Lower leg skin (tissue), 4 donors: ENCODE results near the gene LIMK2. TPM values are rescaled to one million over a fixed set of nuclear protein-coding genes. Genes with fewer than 3 reads are reported as not detected.

Source experiments
- DNase-seq, 2 donors: peaks; one replicate each; pipeline ENCODE4 v3.0.0-alpha.2; 2019; ENCODE audit warnings: low spot score in 2 of 2
- H3K4me3 ChIP-seq: fragments of 200-600 bp; sonication (generic); 2 replicates; pipeline ENCODE4 v1.5.1; 2017; ENCODE audit warnings: mild to moderate bottlenecking, low read depth; ENCODE audit not compliant: poor library complexity, severe bottlenecking
- CTCF ChIP-seq, 3 donors: fragments of 450-650 bp; IDR thresholded peaks; one replicate each; pipeline ENCODE4 v1.5.1; 2016; ENCODE audit warnings: antibody characterized with exemption in 3 of 3, mild to moderate bottlenecking in 3 of 3, moderate library complexity in 2 of 3
- POLR2A ChIP-seq, 2 donors: fragments of 450-650 bp; IDR thresholded peaks; one replicate each; pipeline ENCODE4 v1.6.1; 2016 to 2017; ENCODE audit warnings: antibody characterized with exemption in 2 of 2, mild to moderate bottlenecking in 1 of 2, moderate library complexity in 1 of 2
- WGBS, 2 donors: methylation state at CpG; one replicate each; pipeline ENCODE4 v1.1.5; 2018; 5-methylcytosine and 5-hydroxymethylcytosine counted together
- intact Hi-C: fragments of 100-400 bp; cut with DNase I; formaldehyde crosslinking; loops from one replicate; pipeline ENCODE4 v1.15.0; 2023; ENCODE audit warnings: low total_unique reads
- total RNA-seq, 4 donors: library from RNA; depleted of rRNA; stranded (reverse); fragments of >200 nt; gene quantifications; one replicate each; pipeline ENCODE4 v1.1.0, GENCODE V29; 2016

The LIMK2 gene
- total RNA-seq, 4 donors from 2014 or later = 135 to 218 (median 168) TPM

GRCh38 chr22:31248138-31248745, 36.1 kb downstream of the LIMK2 start:
- no peak for TF ChIP-seq CTCF (IDR thresholded peaks at IDR 0.05)
- TF ChIP-seq POLR2A (IDR thresholded peaks at IDR 0.05) = no peak
- 22 to 24% methylated on average over 13 to 17 of the region's 17 CpGs for WGBS, 2 donors
- DNase-seq = peak; percentile 77 to 90
- intact Hi-C loops = no loop called here
- peak overlapping the region; percentile 54 for H3K4me3 ChIP-seq

- intact Hi-C loops = no loop called here
- 50 to 55% methylated on average over 9 of the region's 9 CpGs for WGBS, 2 donors
- H3K4me3 ChIP-seq = peak overlapping the region; percentile 54
- peak in 1 of 2 donors; percentile 60 for DNase-seq
- TF ChIP-seq CTCF (IDR thresholded peaks at IDR 0.05) (no peak), POLR2A (IDR thresholded peaks at IDR 0.05) (no peak)
Measured at GRCh38 chr22:31248965-31249958, 37.2 kb downstream of the LIMK2 start.

GRCh38 chr22:31250740-31251600, 38.9 kb downstream of the LIMK2 start:
- 33 to 43% methylated on average over 4 of the region's 4 CpGs for WGBS, 2 donors
- no peak overlapping the region for H3K4me3 ChIP-seq
- intact Hi-C loops = no loop called here
- no peak for TF ChIP-seq POLR2A (IDR thresholded peaks at IDR 0.05)
- TF ChIP-seq CTCF (IDR thresholded peaks at IDR 0.05) = no peak
- no peak for DNase-seq

GRCh38 chr22:31253949-31254348, 41.9 kb downstream of the LIMK2 start:
- TF ChIP-seq CTCF (IDR thresholded peaks at IDR 0.05) (no peak), POLR2A (IDR thresholded peaks at IDR 0.05) (no peak)
- intact Hi-C loops = no loop called here
- peak; percentile 78 to 88 for DNase-seq
- 45 to 47% methylated on average over 4 of the region's 4 CpGs for WGBS, 2 donors
- no peak overlapping the region for H3K4me3 ChIP-seq

GRCh38 chr22:31259798-31260473, 47.8 kb downstream of the LIMK2 start:
- no peak overlapping the region for H3K4me3 ChIP-seq
- WGBS, 2 donors = 88 to 92% methylated on average over 8 of the region's 8 CpGs
- intact Hi-C loops = no loop called here
- TF ChIP-seq CTCF (IDR thresholded peaks at IDR 0.05) = no peak
- no peak for TF ChIP-seq POLR2A (IDR thresholded peaks at IDR 0.05)
- no peak for DNase-seq
